Superior temporal gyrus (tissue), 1 donor: ENCODE results near the gene CLTA.
A peak's percentile ranks its signal among the peaks of the same experiment; 100 is the strongest.
"Not testable (repeated sequence)": the region's sequence is repeated elsewhere in the genome, so short reads cannot be mapped to it uniquely, and the experiment has no call there.

Experiments used
- DNase-seq: peaks from one replicate; pipeline ENCODE4 v3.0.0-alpha.2; 2016; ENCODE audit errors: extremely low spot score

The CLTA gene

DNA sequence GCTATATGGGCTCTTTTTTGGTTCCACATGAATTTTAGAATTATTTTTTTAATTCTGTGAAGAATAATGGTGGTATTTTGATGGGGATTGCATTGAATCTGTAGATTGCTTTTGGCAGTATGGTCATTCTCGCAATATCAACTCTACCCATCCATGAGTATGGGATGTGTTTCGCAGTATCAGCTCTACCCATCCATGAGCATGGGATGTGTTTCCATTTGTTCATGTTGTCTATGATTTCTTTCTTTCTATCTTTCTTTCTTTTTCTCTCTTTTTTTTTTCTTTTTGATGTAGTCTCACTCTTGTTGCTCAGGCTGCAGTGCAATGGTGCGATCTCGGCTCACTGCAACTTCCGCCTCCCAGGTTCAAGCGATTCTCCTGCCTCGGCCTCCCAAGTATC lies 48.5 kb downstream of the CLTA start:
- not testable (repeated sequence) for DNase-seq

DNA sequence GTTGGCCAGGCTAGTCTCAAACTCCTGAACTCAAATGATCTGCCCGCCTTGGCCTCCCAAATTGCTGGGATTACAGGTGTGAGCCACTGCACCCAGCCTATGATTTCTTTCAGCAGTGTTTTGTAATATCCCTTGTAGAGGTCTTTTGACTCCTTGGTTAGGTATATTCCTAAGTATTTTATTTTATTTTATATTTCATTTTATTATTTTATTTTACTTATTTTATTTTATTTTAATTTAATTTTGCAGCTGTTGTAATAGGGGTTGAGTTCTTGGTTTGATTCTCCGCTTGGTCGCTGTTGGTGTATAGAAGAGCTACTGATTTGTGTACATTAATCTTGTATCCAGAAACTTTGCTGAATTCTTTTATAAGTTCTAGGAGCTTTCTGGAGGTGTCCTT lies 49.0 kb downstream of the CLTA start:
- DNase-seq = not testable (repeated sequence)

DNA sequence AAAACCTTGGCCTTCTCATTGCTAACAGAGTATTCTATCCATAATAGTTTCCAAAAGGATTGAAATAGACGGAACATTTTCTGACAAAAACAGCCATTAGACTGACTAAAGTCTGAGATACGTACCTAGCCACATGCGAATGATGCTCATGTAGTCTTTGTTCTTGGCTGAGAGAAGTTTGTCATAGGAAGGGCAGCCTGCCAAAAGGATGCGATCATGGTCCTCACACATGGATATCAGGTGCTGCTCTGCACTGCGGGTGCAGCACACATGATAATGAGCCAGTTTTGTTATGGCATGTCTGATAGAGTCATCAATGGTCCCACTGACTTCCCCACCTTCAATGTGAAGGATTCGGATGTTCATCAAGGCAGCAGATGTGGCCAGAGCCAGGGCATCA lies 55.2 kb downstream of the CLTA start:
- DNase-seq = no peak

DNA sequence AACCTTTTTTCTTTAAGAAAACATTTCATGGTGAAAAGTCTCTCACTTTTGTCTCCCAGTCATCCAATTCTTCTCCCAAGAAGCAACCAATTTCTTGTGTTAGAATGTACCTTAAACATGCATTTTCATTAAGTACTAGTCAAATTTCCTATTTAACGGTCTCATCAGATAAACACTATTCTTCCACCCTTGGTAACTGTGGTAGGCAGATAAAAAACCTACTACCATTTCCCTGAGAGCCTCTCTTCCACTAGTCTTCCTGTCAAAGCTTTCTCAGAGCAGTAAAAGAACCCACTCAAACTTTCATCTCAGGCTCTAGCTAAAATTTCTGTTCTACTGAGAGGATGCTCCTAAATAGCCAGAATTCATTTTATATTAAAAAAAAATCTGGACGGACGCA lies 56.6 kb downstream of the CLTA start:
- no peak for DNase-seq

DNA sequence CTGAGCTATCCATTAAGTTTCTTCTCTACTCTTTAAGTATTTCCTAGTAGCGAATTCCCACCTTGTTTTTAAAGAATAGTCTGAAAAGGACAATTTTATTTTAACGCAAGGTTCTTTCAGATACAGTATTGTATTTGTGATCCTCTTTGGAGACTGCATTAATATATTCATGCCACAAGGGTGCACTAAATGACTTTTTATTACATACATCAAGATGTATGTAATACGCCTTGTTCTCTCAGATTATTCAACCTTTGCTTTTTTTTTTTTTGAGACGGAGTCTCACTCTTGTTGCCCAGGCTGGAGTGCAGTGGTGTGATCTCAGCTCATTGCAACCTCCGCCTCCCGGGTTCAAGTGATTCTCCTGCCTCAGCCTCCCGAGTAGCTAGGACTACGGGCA lies 57.3 kb downstream of the CLTA start:
- DNase-seq = peak; percentile 77

DNA sequence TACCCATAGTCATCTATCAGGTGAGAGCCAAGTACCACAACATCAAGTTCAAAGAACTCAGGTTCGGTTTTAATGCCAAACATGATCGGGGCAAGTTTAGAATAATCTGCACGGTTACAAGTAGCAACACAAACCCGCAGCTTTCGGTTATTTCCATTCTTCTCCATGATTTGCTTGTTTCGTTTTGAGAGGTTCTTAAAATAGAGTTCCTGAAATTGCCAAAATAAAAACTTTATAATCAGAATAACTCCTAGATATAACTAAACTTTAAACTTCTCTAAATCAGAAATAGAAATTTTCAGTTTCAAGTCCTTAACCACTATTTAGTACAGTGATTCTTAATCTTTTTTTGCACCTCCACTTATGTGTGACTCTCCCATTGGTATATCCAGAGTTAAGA lies 58.5 kb downstream of the CLTA start:
- no peak for DNase-seq

DNA sequence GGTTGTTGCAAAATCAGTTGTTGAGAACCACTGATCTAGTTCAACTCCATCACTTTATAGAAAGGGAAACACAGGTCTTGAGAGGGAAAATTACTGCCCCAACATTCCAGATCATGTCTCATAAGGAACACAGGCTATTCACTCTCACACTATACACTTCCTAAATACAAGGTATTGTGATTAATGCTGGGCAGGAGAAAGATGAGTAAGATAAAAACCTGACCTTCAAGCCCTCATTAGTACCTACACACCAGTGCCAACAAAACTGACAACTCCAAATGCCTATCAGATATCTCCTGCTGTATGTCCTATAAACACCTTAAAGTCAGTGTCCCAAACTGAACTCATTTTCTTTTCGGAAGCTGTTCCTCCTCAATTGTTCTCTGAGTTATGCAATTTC lies 59.4 kb downstream of the CLTA start:
- DNase-seq = no peak

DNA sequence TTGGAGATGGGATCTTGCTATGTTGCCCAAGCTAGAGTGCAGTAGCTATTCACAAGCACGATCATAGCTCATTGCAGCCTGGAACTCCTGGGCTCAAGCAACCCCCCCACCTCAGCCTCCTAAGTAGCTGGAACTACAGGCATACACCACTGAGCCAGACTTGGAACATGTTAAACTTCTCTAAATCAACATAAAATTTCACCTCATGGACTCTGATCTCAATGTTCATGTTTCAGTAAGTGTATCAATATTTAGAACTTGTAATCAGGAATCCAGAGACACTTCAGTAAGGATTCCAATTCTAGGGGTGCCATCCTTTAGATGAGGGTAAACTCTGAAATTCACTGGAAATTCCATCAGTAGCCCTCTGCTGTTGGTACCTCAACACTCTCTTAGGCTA lies 60.7 kb downstream of the CLTA start:
- DNase-seq = no peak

DNA sequence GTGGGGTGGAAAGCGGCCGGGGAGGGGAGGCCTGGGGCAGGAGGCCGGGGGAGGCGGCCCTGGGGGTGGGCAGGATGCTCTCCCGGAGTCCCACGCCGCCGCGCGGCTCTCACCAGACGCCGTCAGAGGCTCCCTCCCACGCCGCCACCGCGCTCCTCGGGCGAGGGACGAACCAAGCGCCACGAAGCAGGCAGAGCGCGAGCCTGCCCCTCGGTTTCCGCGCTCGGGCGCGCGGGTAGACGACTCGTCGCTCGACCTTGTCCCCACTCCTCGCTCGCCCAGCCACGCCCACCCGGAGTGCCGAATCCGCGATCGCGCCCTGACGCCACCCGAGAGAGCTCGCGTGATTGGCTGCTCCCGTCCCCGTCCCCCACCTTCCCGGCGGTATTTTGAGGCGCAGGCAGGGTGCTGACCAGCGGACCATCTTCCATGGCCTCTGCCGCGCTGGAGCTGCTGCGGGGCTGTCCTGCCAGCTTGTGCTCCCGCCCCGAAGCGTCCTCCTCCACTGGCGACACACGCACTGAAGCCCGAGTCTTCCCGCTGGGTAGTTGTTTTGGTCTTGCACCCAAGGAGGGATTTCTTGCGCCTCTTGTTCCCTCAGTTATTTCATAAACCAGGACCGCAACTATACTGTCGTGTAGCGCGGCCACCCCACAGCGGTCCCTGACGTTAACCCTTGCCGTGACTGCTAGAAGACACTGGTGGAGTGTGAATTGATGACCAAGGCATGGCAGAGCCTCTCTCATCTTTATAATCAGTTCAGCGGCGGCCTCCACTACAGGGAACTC lies 67.7 kb downstream of the CLTA start, which contains the start of gene GNE:
Gene GNE, minus strand, starts transcription at position 241 of the 788 bp plus-strand sequence. CDS start 9,093 bp downstream, outside the sequence.
- peak; percentile 98 for DNase-seq

DNA sequence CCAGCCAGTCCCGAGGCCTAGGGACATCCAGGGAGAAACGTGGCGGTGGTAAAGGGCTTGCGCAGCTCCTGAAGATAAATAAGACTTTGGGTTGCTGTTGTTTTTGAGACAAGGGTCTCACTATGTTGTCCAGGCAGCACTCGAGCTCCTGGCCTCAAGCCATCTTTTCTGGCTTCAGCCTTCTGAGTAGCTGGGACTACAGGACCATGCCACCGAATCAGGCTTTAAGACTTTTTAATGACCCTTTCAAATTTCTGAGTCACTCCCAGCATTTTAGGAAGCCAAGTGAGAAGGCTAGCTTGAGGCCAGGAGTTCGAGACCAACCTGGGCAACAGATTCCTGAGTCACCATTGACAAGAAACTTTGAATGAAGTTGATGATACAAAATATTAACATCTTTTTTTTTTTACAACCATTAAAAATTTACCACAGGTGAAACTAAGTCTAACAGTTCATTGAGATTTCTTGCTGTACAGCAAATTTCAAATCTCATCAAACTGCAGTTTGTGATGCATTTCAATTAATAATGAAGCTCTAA lies 68.3 kb downstream of the CLTA start:
- DNase-seq = peak; percentile 49
